ENCODE data around the gene PRIMA1. TPM values are rescaled to one million over a fixed set of nuclear protein-coding genes. Genes with fewer than 3 reads are reported as not detected.

The PRIMA1 gene
- polyA plus RNA-seq, 1 of the 3 experiments (the other 2 are of a cell fraction) = 0.18 TPM

- TF ChIP-seq, protein P1, sequence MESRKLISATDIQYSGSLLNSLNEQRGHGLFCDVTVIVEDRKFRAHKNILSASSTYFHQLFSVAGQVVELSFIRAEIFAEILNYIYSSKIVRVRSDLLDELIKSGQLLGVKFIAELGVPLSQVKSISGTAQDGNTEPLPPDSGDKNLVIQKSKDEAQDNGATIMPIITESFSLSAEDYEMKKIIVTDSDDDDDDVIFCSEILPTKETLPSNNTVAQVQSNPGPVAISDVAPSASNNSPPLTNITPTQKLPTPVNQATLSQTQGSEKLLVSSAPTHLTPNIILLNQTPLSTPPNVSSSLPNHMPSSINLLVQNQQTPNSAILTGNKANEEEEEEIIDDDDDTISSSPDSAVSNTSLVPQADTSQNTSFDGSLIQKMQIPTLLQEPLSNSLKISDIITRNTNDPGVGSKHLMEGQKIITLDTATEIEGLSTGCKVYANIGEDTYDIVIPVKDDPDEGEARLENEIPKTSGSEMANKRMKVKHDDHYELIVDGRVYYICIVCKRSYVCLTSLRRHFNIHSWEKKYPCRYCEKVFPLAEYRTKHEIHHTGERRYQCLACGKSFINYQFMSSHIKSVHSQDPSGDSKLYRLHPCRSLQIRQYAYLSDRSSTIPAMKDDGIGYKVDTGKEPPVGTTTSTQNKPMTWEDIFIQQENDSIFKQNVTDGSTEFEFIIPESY (IDR thresholded peaks at IDR 0.05; ENCODE audit: borderline replicate concordance, low read depth) = no peak
- TF ChIP-seq RCOR1 (IDR thresholded peaks at IDR 0.05; ENCODE audit: low read length) (no peak), EP300 (IDR thresholded peaks at IDR 0.05; ENCODE audit: borderline replicate concordance in 1 of 2, low read depth in 1 of 2, low read length in 1 of 2) (no peak), NRF1 (IDR thresholded peaks at IDR 0.05; ENCODE audit: low read depth, low read length) (no peak), USF2 (IDR thresholded peaks at IDR 0.05; ENCODE audit: borderline replicate concordance, low read depth, low read length) (no peak), FOXM1 (IDR thresholded peaks at IDR 0.05; ENCODE audit: low read depth) (no peak), MEF2A (IDR thresholded peaks at IDR 0.05; ENCODE audit: borderline replicate concordance, low read depth) (no peak)
- Histone ChIP-seq H3K9me3 (no peaks in the 10 kb centered on the region), H2AFZ (ENCODE audit: low read depth) (no peak overlapping the region), H3K9me2 (no peaks in the 10 kb centered on the region), H3K4me2 (no peak overlapping the region), H4K20me1 (ENCODE audit: insufficient read depth) (no peaks in the 10 kb centered on the region), H3K36me3 (replicated peaks in 1 of 2; ENCODE audit: control insufficient read depth in 1 of 2, insufficient read depth in 2 of 2, low read length in 1 of 2) (no peaks in the 10 kb centered on the region), H3K79me2 (ENCODE audit: insufficient read depth) (no peaks in the 10 kb centered on the region), H3F3A (replicated peaks; ENCODE audit: insufficient read depth) (no peaks in the 10 kb centered on the region), H3K27ac (ENCODE audit: low read depth in 2 of 2, low read length in 1 of 2) (no peak overlapping the region), H3K27me3 (ENCODE audit: insufficient read depth) (no peaks in the 10 kb centered on the region), H3K4me3 (ENCODE audit: low read depth in 2 of 2, low read length in 1 of 2) (no peak overlapping the region), H3K9ac (no peak overlapping the region), H3K4me1 (ENCODE audit: control insufficient read depth in 1 of 2, insufficient read depth in 2 of 2, low read depth in 1 of 2, low read length in 1 of 2) (peaks cover 0 to 9% of the 10 kb centered on the region in 2 experiments; a peak in 1 of 4 replicates)
- DNase-seq = peak; percentile 15
- 47% methylated on average over 18 of the region's 18 CpGs for WGBS (ENCODE audit: low lambda C conversion rate)
- POLR2A ChIA-PET = no interaction called here
- CTCF ChIA-PET = interaction anchor here (0.9 to 1.9 kb wide), 4 partner anchors 8 to 180 kb away, joined by 3 to 5 read pairs (median 4); partner anchors contain the start of gene PRIMA1
These were observed 75.2 kb downstream of the PRIMA1 start for GRCh38 chr14:93712838-93713724.

DNA sequence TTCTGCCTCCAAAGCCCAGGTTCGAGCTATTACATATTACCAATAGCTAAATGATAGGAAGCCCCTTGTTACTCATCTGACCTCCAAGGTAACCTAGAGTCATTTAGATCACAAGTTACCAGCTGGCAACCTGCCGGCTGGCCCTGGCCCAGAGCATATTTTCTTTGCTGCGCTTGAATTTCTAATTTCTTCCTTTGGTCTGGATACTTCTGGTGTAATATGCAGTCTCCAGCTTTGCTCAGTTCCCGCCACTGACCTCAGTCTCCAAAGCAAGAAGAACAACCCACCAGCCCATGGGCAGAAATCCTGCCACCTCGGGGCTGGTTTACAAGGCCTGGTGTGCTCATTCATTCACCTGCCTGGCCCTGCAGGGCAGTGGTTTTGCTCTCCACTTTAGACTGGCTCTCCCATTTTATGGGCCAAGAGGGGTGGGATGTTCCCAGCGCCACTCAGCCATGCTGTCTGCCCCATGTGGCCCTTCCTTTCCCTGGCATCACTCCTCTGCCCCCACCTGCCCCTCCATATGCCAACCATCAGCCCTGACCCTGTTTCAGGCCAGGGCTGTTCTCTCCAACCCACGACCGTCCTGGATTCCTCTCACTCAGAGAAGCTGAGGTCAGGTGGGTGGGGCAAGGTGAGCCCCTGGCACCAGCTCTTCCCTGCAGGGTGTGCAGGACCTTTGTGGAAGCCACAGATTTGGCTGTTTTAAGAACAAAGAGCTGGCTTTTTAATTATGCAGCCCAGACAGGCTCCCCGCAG lies 76.0 kb downstream of the PRIMA1 start:
- ChIA-PET POLR2A (no interaction called here), CTCF (interaction anchor here (0.9 to 1.9 kb wide), 5 partner anchors 9 to 185 kb away, joined by 3 to 5 read pairs (median 4); partner anchors contain the start of gene PRIMA1)
- H3K27ac ChIP-seq (ENCODE audit: low read depth in 2 of 2, low read length in 1 of 2) = no peak overlapping the region
- no peaks in the 10 kb centered on the region for H4K20me1 ChIP-seq (ENCODE audit: insufficient read depth)
- no peaks in the 10 kb centered on the region for H3K9me3 ChIP-seq
- H3K79me2 ChIP-seq (ENCODE audit: insufficient read depth) = no peaks in the 10 kb centered on the region
- TF ChIP-seq RXRA (IDR thresholded peaks at IDR 0.05; ENCODE audit: borderline replicate concordance, low read depth) = no peak
- H3K36me3 ChIP-seq (replicated peaks in 1 of 2; ENCODE audit: control insufficient read depth in 1 of 2, insufficient read depth in 2 of 2, low read length in 1 of 2) = no peaks in the 10 kb centered on the region
- peaks cover 0 to 9% of the 10 kb centered on the region in 2 experiments; a peak in 1 of 4 replicates for H3K4me1 ChIP-seq (ENCODE audit: control insufficient read depth in 1 of 2, insufficient read depth in 2 of 2, low read depth in 1 of 2, low read length in 1 of 2)
- no peak overlapping the region for H3K4me3 ChIP-seq (ENCODE audit: low read depth in 2 of 2, low read length in 1 of 2)
- 28% methylated on average over 9 of the region's 9 CpGs for WGBS (ENCODE audit: low lambda C conversion rate)
- DNase-seq = peak; percentile 23
- H3K9me2 ChIP-seq = no peaks in the 10 kb centered on the region
- no peak overlapping the region for H3K9ac ChIP-seq
- no peak overlapping the region for H2AFZ ChIP-seq (ENCODE audit: low read depth)
- no peak overlapping the region for H3K4me2 ChIP-seq
- no peaks in the 10 kb centered on the region for H3F3A ChIP-seq (replicated peaks; ENCODE audit: insufficient read depth)
- no peaks in the 10 kb centered on the region for H3K27me3 ChIP-seq (ENCODE audit: insufficient read depth)

Measured in SK-N-SH (cell line).